ENCODE results near the gene CACNA2D3. TPM values are rescaled to one million over a fixed set of nuclear protein-coding genes. Genes with fewer than 3 reads are reported as not detected.

Gene CACNA2D3
- total and polyA plus RNA-seq, 4 donors: 0.06 to 0.37 (median 0.08) TPM; not detected in 1

DNA sequence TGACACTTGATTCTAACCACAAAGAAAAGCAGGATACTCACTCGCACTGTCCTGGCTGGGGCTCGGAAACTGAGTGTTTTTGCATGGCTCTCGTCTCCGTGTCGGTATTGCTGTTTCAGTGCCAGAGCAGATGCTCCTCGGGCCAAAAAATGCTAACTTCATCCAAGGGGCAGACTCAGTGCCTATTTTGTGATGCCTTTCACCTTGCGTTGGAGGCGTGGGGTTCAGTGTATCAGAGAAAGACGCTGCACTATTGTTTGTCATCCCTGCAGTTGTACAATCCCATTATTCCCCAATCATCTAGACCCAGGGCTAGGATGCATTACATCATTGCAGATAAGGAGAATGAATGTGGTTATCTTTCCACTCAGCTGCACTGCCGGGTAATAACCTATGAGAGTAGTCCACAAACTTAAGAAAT lies 1.4 kb downstream of the CACNA2D3 start:
- H3K4me1 ChIP-seq (ENCODE audit: control insufficient read depth in 4 of 4, insufficient read depth in 4 of 4, low read length in 3 of 4): peaks cover 13 to 30% (median 19%) of the 10 kb centered on the region in 4 donors
- no peaks in the 10 kb centered on the region for H3K36me3 ChIP-seq (ENCODE audit: control insufficient read depth in 4 of 4, insufficient read depth in 3 of 4, low read depth in 1 of 4, low read length in 3 of 4)
- H3K27ac ChIP-seq (ENCODE audit: low read depth in 1 of 2, low read length in 2 of 2): no peak overlapping the region
- no peak overlapping the region for H3K4me3 ChIP-seq (ENCODE audit: low read depth in 1 of 3, low read length in 3 of 3)
- H3K9me3 ChIP-seq (ENCODE audit: control insufficient read depth in 4 of 4, low read length in 3 of 4): no peaks in the 10 kb centered on the region
- peaks cover 4 to 17% (median 13%) of the 10 kb centered on the region in 4 donors for H3K27me3 ChIP-seq (ENCODE audit: control insufficient read depth in 4 of 4, insufficient read depth in 4 of 4, low read length in 3 of 4)
- 4% methylated on average over 10 of the region's 10 CpGs for WGBS
- no peak overlapping the region for H3K9ac ChIP-seq (ENCODE audit: low read depth in 1 of 2, low read length in 2 of 2)
- DNase-seq (ENCODE audit: low spot score): peak; percentile 6
- TF ChIP-seq, protein P1, sequence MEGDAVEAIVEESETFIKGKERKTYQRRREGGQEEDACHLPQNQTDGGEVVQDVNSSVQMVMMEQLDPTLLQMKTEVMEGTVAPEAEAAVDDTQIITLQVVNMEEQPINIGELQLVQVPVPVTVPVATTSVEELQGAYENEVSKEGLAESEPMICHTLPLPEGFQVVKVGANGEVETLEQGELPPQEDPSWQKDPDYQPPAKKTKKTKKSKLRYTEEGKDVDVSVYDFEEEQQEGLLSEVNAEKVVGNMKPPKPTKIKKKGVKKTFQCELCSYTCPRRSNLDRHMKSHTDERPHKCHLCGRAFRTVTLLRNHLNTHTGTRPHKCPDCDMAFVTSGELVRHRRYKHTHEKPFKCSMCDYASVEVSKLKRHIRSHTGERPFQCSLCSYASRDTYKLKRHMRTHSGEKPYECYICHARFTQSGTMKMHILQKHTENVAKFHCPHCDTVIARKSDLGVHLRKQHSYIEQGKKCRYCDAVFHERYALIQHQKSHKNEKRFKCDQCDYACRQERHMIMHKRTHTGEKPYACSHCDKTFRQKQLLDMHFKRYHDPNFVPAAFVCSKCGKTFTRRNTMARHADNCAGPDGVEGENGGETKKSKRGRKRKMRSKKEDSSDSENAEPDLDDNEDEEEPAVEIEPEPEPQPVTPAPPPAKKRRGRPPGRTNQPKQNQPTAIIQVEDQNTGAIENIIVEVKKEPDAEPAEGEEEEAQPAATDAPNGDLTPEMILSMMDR (IDR thresholded peaks at IDR 0.05; ENCODE audit: low read depth, low read length, missing input control): no peak
- no peak for TF ChIP-seq EGR1 (IDR thresholded peaks at IDR 0.05; ENCODE audit: low read depth in 2 of 2)
- TF ChIP-seq, protein P2, sequence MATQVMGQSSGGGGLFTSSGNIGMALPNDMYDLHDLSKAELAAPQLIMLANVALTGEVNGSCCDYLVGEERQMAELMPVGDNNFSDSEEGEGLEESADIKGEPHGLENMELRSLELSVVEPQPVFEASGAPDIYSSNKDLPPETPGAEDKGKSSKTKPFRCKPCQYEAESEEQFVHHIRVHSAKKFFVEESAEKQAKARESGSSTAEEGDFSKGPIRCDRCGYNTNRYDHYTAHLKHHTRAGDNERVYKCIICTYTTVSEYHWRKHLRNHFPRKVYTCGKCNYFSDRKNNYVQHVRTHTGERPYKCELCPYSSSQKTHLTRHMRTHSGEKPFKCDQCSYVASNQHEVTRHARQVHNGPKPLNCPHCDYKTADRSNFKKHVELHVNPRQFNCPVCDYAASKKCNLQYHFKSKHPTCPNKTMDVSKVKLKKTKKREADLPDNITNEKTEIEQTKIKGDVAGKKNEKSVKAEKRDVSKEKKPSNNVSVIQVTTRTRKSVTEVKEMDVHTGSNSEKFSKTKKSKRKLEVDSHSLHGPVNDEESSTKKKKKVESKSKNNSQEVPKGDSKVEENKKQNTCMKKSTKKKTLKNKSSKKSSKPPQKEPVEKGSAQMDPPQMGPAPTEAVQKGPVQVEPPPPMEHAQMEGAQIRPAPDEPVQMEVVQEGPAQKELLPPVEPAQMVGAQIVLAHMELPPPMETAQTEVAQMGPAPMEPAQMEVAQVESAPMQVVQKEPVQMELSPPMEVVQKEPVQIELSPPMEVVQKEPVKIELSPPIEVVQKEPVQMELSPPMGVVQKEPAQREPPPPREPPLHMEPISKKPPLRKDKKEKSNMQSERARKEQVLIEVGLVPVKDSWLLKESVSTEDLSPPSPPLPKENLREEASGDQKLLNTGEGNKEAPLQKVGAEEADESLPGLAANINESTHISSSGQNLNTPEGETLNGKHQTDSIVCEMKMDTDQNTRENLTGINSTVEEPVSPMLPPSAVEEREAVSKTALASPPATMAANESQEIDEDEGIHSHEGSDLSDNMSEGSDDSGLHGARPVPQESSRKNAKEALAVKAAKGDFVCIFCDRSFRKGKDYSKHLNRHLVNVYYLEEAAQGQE (IDR thresholded peaks at IDR 0.05): no peak
- TF ChIP-seq JUND (IDR thresholded peaks at IDR 0.05): no peak
- TF ChIP-seq FOXA2 (IDR thresholded peaks at IDR 0.05): no peak
- no peak for TF ChIP-seq SP1 (IDR thresholded peaks at IDR 0.05)
- no peak for TF ChIP-seq GABPA (IDR thresholded peaks at IDR 0.05 in 1 of 2, conservative IDR thresholded peaks at IDR 0.05 in 1 of 2)
- TF ChIP-seq FOXA1 (IDR thresholded peaks at IDR 0.05): no peak
- no peak for TF ChIP-seq RAD21 (IDR thresholded peaks at IDR 0.05)
- TF ChIP-seq RXRA (IDR thresholded peaks at IDR 0.05): no peak
- no peak for TF ChIP-seq YY1 (IDR thresholded peaks at IDR 0.05)

DNA sequence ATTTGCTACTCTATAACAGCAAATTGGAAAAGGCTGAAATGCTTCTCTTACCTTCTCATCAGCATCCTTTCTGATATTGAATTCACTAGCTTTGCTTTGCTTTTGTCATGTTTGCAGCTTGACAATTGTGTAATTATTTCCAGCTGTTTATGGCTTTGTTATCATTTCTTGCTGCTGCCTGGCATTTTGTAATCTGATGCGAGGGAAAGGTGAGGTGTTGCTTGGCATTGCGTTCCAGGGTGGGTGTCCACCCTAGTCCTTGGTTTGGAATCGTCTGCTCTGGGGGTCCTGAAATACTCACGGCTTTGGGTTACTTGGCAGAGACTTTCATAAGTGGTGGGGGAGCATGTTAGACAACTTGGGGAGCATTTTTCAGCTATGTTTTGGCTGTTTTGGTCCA lies 2.9 kb downstream of the CACNA2D3 start:
- Histone ChIP-seq H3K9me3 (ENCODE audit: control insufficient read depth in 4 of 4, low read length in 3 of 4) (no peaks in the 10 kb centered on the region), H3K36me3 (ENCODE audit: control insufficient read depth in 4 of 4, insufficient read depth in 3 of 4, low read depth in 1 of 4, low read length in 3 of 4) (no peaks in the 10 kb centered on the region), H3K9ac (ENCODE audit: low read depth in 1 of 2, low read length in 2 of 2) (no peak overlapping the region), H3K4me1 (ENCODE audit: control insufficient read depth in 4 of 4, insufficient read depth in 4 of 4, low read length in 3 of 4) (peaks cover 13 to 30% (median 19%) of the 10 kb centered on the region in 4 donors), H3K27ac (ENCODE audit: low read depth in 1 of 2, low read length in 2 of 2) (no peak overlapping the region), H3K27me3 (ENCODE audit: control insufficient read depth in 4 of 4, insufficient read depth in 4 of 4, low read length in 3 of 4) (peaks cover 4 to 16% (median 12%) of the 10 kb centered on the region in 4 donors), H3K4me3 (ENCODE audit: low read depth in 1 of 3, low read length in 3 of 3) (no peak overlapping the region)
- peak; percentile 12 for DNase-seq (ENCODE audit: low spot score)
- TF ChIP-seq RAD21 (IDR thresholded peaks at IDR 0.05) (no peak), TAF1 (conservative IDR thresholded peaks at IDR 0.05) (no peak), FOXA2 (IDR thresholded peaks at IDR 0.05) (no peak), JUND (IDR thresholded peaks at IDR 0.05) (no peak), FOXA1 (IDR thresholded peaks at IDR 0.05) (no peak), GABPA (IDR thresholded peaks at IDR 0.05 in 1 of 2, conservative IDR thresholded peaks at IDR 0.05 in 1 of 2) (no peak), SP1 (IDR thresholded peaks at IDR 0.05) (no peak), HNF4G (IDR thresholded peaks at IDR 0.05) (no peak), YY1 (IDR thresholded peaks at IDR 0.05) (no peak), EGR1 (IDR thresholded peaks at IDR 0.05; ENCODE audit: low read depth in 2 of 2) (no peak), RXRA (IDR thresholded peaks at IDR 0.05) (no peak), NR2F2 (IDR thresholded peaks at IDR 0.05) (no peak)
- TF ChIP-seq, protein P3, sequence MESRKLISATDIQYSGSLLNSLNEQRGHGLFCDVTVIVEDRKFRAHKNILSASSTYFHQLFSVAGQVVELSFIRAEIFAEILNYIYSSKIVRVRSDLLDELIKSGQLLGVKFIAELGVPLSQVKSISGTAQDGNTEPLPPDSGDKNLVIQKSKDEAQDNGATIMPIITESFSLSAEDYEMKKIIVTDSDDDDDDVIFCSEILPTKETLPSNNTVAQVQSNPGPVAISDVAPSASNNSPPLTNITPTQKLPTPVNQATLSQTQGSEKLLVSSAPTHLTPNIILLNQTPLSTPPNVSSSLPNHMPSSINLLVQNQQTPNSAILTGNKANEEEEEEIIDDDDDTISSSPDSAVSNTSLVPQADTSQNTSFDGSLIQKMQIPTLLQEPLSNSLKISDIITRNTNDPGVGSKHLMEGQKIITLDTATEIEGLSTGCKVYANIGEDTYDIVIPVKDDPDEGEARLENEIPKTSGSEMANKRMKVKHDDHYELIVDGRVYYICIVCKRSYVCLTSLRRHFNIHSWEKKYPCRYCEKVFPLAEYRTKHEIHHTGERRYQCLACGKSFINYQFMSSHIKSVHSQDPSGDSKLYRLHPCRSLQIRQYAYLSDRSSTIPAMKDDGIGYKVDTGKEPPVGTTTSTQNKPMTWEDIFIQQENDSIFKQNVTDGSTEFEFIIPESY (IDR thresholded peaks at IDR 0.05): no peak
- TF ChIP-seq, protein P1 (IDR thresholded peaks at IDR 0.05; ENCODE audit: low read depth, low read length, missing input control): no peak
- TF ChIP-seq, protein P4, sequence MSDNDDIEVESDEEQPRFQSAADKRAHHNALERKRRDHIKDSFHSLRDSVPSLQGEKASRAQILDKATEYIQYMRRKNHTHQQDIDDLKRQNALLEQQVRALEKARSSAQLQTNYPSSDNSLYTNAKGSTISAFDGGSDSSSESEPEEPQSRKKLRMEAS (IDR thresholded peaks at IDR 0.05): no peak
- TF ChIP-seq, protein P5, sequence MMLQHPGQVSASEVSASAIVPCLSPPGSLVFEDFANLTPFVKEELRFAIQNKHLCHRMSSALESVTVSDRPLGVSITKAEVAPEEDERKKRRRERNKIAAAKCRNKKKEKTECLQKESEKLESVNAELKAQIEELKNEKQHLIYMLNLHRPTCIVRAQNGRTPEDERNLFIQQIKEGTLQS (IDR thresholded peaks at IDR 0.05): no peak
- TF ChIP-seq, protein P2 (IDR thresholded peaks at IDR 0.05): no peak
- 33% methylated on average over 4 of the region's 4 CpGs for WGBS
